ENCODE measurements around the gene CCDC107.

DNA sequence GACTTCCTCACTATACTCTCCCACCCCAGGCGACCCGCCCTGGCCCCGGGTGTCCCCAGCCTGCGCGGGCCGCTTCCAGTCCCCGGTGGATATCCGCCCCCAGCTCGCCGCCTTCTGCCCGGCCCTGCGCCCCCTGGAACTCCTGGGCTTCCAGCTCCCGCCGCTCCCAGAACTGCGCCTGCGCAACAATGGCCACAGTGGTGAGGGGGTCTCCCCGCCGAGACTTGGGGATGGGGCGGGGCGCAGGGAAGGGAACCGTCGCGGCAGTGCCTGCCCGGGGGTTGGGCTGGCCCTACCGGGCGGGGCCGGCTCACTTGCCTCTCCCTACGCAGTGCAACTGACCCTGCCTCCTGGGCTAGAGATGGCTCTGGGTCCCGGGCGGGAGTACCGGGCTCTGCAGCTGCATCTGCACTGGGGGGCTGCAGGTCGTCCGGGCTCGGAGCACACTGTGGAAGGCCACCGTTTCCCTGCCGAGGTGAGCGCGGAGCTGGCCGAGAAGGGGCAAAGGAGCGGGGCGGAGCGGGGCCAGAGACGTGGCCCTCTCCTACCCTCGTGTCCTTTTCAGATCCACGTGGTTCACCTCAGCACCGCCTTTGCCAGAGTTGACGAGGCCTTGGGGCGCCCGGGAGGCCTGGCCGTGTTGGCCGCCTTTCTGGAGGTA, 17.8 kb downstream of the CCDC107 start:
- no peak for TF ChIP-seq CTCF (IDR thresholded peaks at IDR 0.05)
- no peak for TF ChIP-seq EP300 (IDR thresholded peaks at IDR 0.05)

Data from ovary (tissue), 3 donors.